GM19372 (cell line): ENCODE data around the gene KCNH5.

Source experiments
- ATAC-seq: cut with Tn5 transposase; IDR thresholded peaks from one replicate; pipeline ENCODE4 v1.9.1; 2021; ENCODE audit warnings: mild to moderate bottlenecking, low read depth, moderate library complexity; ENCODE audit not compliant: unreplicated experiment

The KCNH5 gene

GRCh38 chr14:63006531-63006930 lies 38.7 kb downstream of the KCNH5 start:
- ATAC-seq: no peak

- ATAC-seq: no peak
These were observed 51.2 kb downstream of the KCNH5 start for GRCh38 chr14:62994096-62994495.

- ATAC-seq: no peak
These were observed 56.3 kb downstream of the KCNH5 start for GRCh38 chr14:62988967-62989366.

GRCh38 chr14:62983821-62984220 lies 61.4 kb downstream of the KCNH5 start:
- ATAC-seq: no peak

GRCh38 chr14:62980693-62981092 lies 64.6 kb downstream of the KCNH5 start:
- ATAC-seq: no peak

- no peak for ATAC-seq
These were observed 87.7 kb downstream of the KCNH5 start for GRCh38 chr14:62957562-62957961.

GRCh38 chr14:62956413-62956812 lies 88.8 kb downstream of the KCNH5 start:
- no peak for ATAC-seq

GRCh38 chr14:62954165-62954564 lies 91.1 kb downstream of the KCNH5 start:
- no peak for ATAC-seq

GRCh38 chr14:62952226-62952625 lies 93.0 kb downstream of the KCNH5 start:
- no peak for ATAC-seq

GRCh38 chr14:62947301-62947700 lies 98.0 kb downstream of the KCNH5 start:
- ATAC-seq: no peak

GRCh38 chr14:62946221-62946620 lies 99.0 kb downstream of the KCNH5 start:
- no peak for ATAC-seq

- no peak for ATAC-seq
These were observed 102.1 kb downstream of the KCNH5 start for GRCh38 chr14:62943202-62943601.

- ATAC-seq: no peak
These were observed 105.3 kb downstream of the KCNH5 start for GRCh38 chr14:62939970-62940369.

- ATAC-seq: no peak
These were observed 106.5 kb downstream of the KCNH5 start for GRCh38 chr14:62938778-62939177.

- ATAC-seq: no peak
These were observed 110.8 kb downstream of the KCNH5 start for GRCh38 chr14:62934439-62934838.

- no peak for ATAC-seq
These were observed 123.8 kb downstream of the KCNH5 start for GRCh38 chr14:62921466-62921865.

- ATAC-seq: no peak
These were observed 128.7 kb downstream of the KCNH5 start for GRCh38 chr14:62916551-62916950.

GRCh38 chr14:62914873-62915272 lies 130.4 kb downstream of the KCNH5 start:
- ATAC-seq: no peak

- no peak for ATAC-seq
These were observed 131.2 kb downstream of the KCNH5 start for GRCh38 chr14:62914025-62914424.

GRCh38 chr14:62908506-62908905 lies 136.8 kb downstream of the KCNH5 start:
- no peak for ATAC-seq

- no peak for ATAC-seq
These were observed 139.7 kb downstream of the KCNH5 start for GRCh38 chr14:62905566-62905965.

GRCh38 chr14:62897771-62898170 lies 147.5 kb downstream of the KCNH5 start:
- ATAC-seq: no peak

- ATAC-seq: no peak
These were observed 148.3 kb downstream of the KCNH5 start for GRCh38 chr14:62896932-62897456.
